MV-4-11 (cell line): ENCODE data around the gene NAT9.

ENCODE experiments used
- DNase-seq: peaks from one replicate; lab custom pipeline; 2025; lab: John Stamatoyannopoulos, UW

Gene NAT9

GRCh38 chr17:74728702-74729075 lies 47.5 kb downstream of the NAT9 start:
- DNase-seq = no peak

DNA sequence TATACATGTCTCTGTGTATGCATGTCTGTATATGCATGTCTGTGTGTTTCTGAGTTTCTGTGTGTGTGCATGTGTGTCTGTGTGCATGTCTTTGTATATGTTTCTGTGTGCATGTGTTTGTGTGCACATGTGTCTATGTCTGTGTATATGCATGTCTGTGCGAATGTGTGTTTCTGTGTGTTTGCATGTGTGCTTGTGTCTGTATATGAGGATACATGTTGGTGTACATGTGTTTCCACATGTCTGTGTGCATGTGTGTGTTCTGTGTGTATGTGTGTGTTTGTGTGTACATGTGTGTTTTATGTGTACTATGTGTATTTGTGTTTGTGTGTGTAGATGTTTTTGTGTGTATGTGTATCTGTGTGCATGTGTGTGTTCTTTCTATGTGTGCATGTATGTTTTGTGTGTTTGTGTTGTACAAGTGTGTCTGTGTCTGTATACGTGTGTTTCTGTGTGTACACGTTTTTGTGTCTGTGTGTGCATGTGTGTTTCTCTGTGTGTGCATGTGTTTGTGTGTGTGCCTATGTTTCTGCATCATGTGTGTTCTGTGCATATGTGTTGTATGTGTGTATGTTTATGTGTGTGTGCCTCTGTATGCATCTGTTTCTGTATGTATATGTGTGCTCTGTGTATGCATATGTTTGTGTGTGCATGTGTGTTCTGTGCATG lies 48.0 kb downstream of the NAT9 start:
- DNase-seq = no peak

DNA sequence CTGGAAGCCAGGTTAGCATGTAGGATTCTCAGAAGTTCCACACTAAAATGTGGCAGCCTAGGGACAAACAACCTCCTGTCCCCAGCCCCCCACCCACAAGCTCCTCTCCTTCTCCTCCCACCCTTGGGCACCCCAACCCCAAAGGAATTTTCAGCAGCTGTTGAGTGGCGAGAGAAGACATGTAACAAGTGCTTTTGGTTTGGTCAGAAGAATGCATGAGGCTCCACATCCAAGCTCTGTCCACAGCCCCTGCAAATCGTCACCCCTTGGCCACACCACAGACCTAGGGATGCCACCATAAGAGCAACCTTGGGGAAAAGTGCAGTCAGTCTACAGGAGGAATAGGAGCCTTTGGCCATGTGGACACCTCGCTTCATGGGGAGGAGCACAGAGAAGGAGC lies 51.0 kb downstream of the NAT9 start:
- no peak for DNase-seq

GRCh38 chr17:74723891-74724290 lies 52.3 kb downstream of the NAT9 start:
- DNase-seq = no peak

GRCh38 chr17:74722782-74723181 lies 53.4 kb downstream of the NAT9 start:
- DNase-seq = no peak
